AG08396 (cell line): ENCODE measurements around the gene P2RY8.
"Not testable (repeated sequence)": the region's sequence is repeated elsewhere in the genome, so short reads cannot be mapped to it uniquely, and the experiment has no call there.

ENCODE experiments used
- DNase-seq: peaks from one replicate; pipeline ENCODE4 v3.0.0; 2012; ENCODE audit warnings: low spot score, mixed read lengths

P2RY8 gene

GRCh38 chrX:1537031-1537715 lies at the start of gene P2RY8:
P2RY8 (minus strand) TSS chrX:1537185; CDS start chrX:1466558, 70,627 bp downstream.
- DNase-seq, result no peak

- no peak for DNase-seq
Observed at GRCh38 chrX:1584237-1585011, 47.4 kb upstream of the P2RY8 start.

- no peak for DNase-seq
Observed at GRCh38 chrX:1582686-1583437, 45.9 kb upstream of the P2RY8 start.

- DNase-seq, result no peak
Observed at GRCh38 chrX:1581132-1581531, 44.1 kb upstream of the P2RY8 start.

- no peak for DNase-seq
Observed at GRCh38 chrX:1578511-1579173, 41.7 kb upstream of the P2RY8 start.

GRCh38 chrX:1577845-1578244 lies 40.9 kb upstream of the P2RY8 start:
- DNase-seq, result no peak

GRCh38 chrX:1576201-1576992 lies 39.4 kb upstream of the P2RY8 start:
- no peak for DNase-seq

- DNase-seq, result not testable (repeated sequence)
Observed at GRCh38 chrX:1574181-1574580, 37.2 kb upstream of the P2RY8 start.

GRCh38 chrX:1564750-1565683 lies 28.0 kb upstream of the P2RY8 start:
- DNase-seq, result no peak

- not testable (repeated sequence) for DNase-seq
Observed at GRCh38 chrX:1564077-1564476, 27.1 kb upstream of the P2RY8 start.

GRCh38 chrX:1561164-1561563 lies 24.2 kb upstream of the P2RY8 start:
- no peak for DNase-seq

- no peak for DNase-seq
Observed at GRCh38 chrX:1558761-1559468, 21.9 kb upstream of the P2RY8 start.

- DNase-seq, result not testable (repeated sequence)
Observed at GRCh38 chrX:1557442-1557841, 20.5 kb upstream of the P2RY8 start.

- no peak for DNase-seq
Observed at GRCh38 chrX:1555370-1555769, 18.4 kb upstream of the P2RY8 start.

- DNase-seq, result no peak
Observed at GRCh38 chrX:1554469-1555210, 17.7 kb upstream of the P2RY8 start.

- no peak for DNase-seq
Observed at GRCh38 chrX:1551959-1552546, 15.1 kb upstream of the P2RY8 start.

GRCh38 chrX:1546691-1547251 lies 9.8 kb upstream of the P2RY8 start:
- DNase-seq, result no peak

- DNase-seq, result no peak
Observed at GRCh38 chrX:1545776-1546408, 8.9 kb upstream of the P2RY8 start.
